IMR-90 (cell line): ENCODE measurements around the gene ADAMTS19. TPM values are rescaled to one million over a fixed set of nuclear protein-coding genes. Genes with fewer than 3 reads are reported as not detected.

Source experiments
- ATAC-seq: fragments of 200-7000 bp; cut with Tn5 transposase; 2 replicates; pipeline ENCODE4 v1.9.1; 2020; ENCODE audit warnings: low read depth, mild to moderate bottlenecking, moderate library complexity
- BruUV-seq: library from RNA; stranded (reverse); fragments of 400-500 nt; replicated peaks from 2 replicates; lab custom pipeline; 2021; lab: Mats Ljungman, UMichigan
- CTCF ChIA-PET: fragments of 300-600 bp; formaldehyde crosslinking; extraction: SDS; loops from one replicate; lab custom pipeline; 2021; ENCODE audit warnings: antibody characterized with exemption; lab: Yijun Ruan, JAX
- POLR2A ChIA-PET: fragments of 300-600 bp; sonication (Branson Sonifier 250); formaldehyde crosslinking; loops from one replicate; lab custom pipeline; 2022; ENCODE audit warnings: antibody characterized with exemption; ENCODE audit not compliant: unreplicated experiment; lab: Charles Lee
- DNase-seq: peaks from one replicate; pipeline ENCODE4 v3.0.0; 2013
- H2AFZ ChIP-seq: replicated peaks from 2 replicates; pipeline ENCODE3; 2013; ENCODE audit warnings: low read length, mild to moderate bottlenecking; ENCODE audit not compliant: poor library complexity
- H2AK5ac ChIP-seq: 2 replicates; pipeline ENCODE4 v1.6.1; 2013; ENCODE audit warnings: low read depth, low read length, inconsistent platforms
- H2AK9ac ChIP-seq: replicated peaks from 2 replicates; pipeline ENCODE3; 2013; ENCODE audit warnings: mild to moderate bottlenecking, low read depth, low read length, moderate library complexity; ENCODE audit not compliant: poor library complexity
- H2BK120ac ChIP-seq: 2 replicates; pipeline ENCODE4 v1.6.1; 2013; ENCODE audit warnings: low read depth, low read length, inconsistent platforms
- H2BK15ac ChIP-seq: 3 replicates; pipeline ENCODE4 v1.6.1; 2013; ENCODE audit warnings: low read depth, low read length, inconsistent platforms
- H2BK20ac ChIP-seq: 2 replicates; pipeline ENCODE4 v1.6.1; 2013; ENCODE audit warnings: low read depth, mild to moderate bottlenecking, inconsistent platforms, low read length, moderate library complexity
- H2BK5ac ChIP-seq: 2 replicates; pipeline ENCODE4 v1.6.1; 2013; ENCODE audit warnings: mild to moderate bottlenecking, low read depth, low read length, inconsistent platforms; ENCODE audit not compliant: poor library complexity, severe bottlenecking
- H3K14ac ChIP-seq: replicated peaks from 2 replicates; pipeline ENCODE4 v1.6.1; 2013; ENCODE audit warnings: low read depth, low read length, inconsistent platforms
- H3K18ac ChIP-seq: 2 replicates; pipeline ENCODE4 v1.6.1; 2013; ENCODE audit warnings: low read depth, low read length, control low read depth
- H3K23ac ChIP-seq: 2 replicates; pipeline ENCODE4 v1.6.1; 2013; ENCODE audit warnings: low read depth, low read length, inconsistent platforms
- H3K27ac ChIP-seq: 2 replicates; pipeline ENCODE4 v1.5.1; 2013; ENCODE audit warnings: mild to moderate bottlenecking, control low read depth, low read length; ENCODE audit not compliant: insufficient read depth
- H3K27me3 ChIP-seq: 2 replicates; pipeline ENCODE4 v1.6.1; 2013; ENCODE audit warnings: low read length; ENCODE audit not compliant: control insufficient read depth, insufficient read depth
- H3K36me3 ChIP-seq: 2 replicates; pipeline ENCODE4 v1.6.1; 2013; ENCODE audit warnings: low read length, mixed read lengths; ENCODE audit not compliant: control insufficient read depth, insufficient read depth
- H3K4ac ChIP-seq: 2 replicates; pipeline ENCODE4 v1.6.1; 2013; ENCODE audit warnings: low read depth, low read length, inconsistent platforms
- H3K4me1 ChIP-seq: 2 replicates; pipeline ENCODE4 v1.6.1; 2013; ENCODE audit warnings: low read length, mixed read lengths; ENCODE audit not compliant: control insufficient read depth, insufficient read depth
- H3K4me2 ChIP-seq: 2 replicates; pipeline ENCODE4 v1.6.1; 2013; ENCODE audit warnings: low read depth, mild to moderate bottlenecking, control low read depth, low read length, moderate library complexity
- H3K4me3 ChIP-seq: 2 replicates; pipeline ENCODE4 v1.5.1; 2013; ENCODE audit warnings: low read depth, mild to moderate bottlenecking, control low read depth, low read length, moderate library complexity; ENCODE audit not compliant: insufficient read depth
- H3K56ac ChIP-seq: 2 replicates; pipeline ENCODE4 v1.6.1; 2013; ENCODE audit warnings: low read length, inconsistent platforms; ENCODE audit not compliant: insufficient read depth; ENCODE audit errors: extremely low read depth
- H3K79me1 ChIP-seq, 2 experiments: 2 replicates each; pipeline ENCODE4 v1.6.1; 2013; ENCODE audit warnings: low read length in 2 of 2, inconsistent platforms in 1 of 2, low read depth in 1 of 2
- H3K9ac ChIP-seq: 2 replicates; pipeline ENCODE4 v1.6.1; 2013; ENCODE audit warnings: low read depth, low read length, control low read depth
- H3K9me1 ChIP-seq: 2 replicates; pipeline ENCODE4 v1.6.1; 2013; ENCODE audit warnings: low read length, inconsistent platforms; ENCODE audit not compliant: insufficient read depth
- H3K9me3 ChIP-seq: 2 replicates; pipeline ENCODE4 v1.6.1; 2013; ENCODE audit warnings: low read length; ENCODE audit not compliant: control insufficient read depth, insufficient read depth
- H4K20me1 ChIP-seq: 2 replicates; pipeline ENCODE4 v1.6.1; 2013; ENCODE audit warnings: low read length, inconsistent platforms; ENCODE audit not compliant: insufficient read depth
- H4K5ac ChIP-seq: 2 replicates; pipeline ENCODE4 v1.6.1; 2013; ENCODE audit warnings: mild to moderate bottlenecking, low read depth, low read length, control low read depth
- H4K8ac ChIP-seq, 2 experiments: 2 replicates each; pipeline ENCODE4 v1.6.1; 2013; ENCODE audit warnings: low read depth in 2 of 2, low read length in 2 of 2, control low read depth in 1 of 2, inconsistent platforms in 1 of 2
- H4K91ac ChIP-seq: 2 replicates; pipeline ENCODE4 v1.6.1; 2013; ENCODE audit warnings: low read depth, low read length, inconsistent platforms; ENCODE audit not compliant: insufficient read depth
- CEBPB ChIP-seq: IDR thresholded peaks from 2 replicates; pipeline ENCODE4 v1.6.1; 2012; ENCODE audit warnings: low read depth, low read length, improper control_type of control experiment
- ELK1 ChIP-seq: fragments of 150-350 bp; IDR thresholded peaks from 2 replicates; pipeline ENCODE4 v1.6.1; 2016; ENCODE audit warnings: low read depth, mild to moderate bottlenecking, low read length, moderate library complexity, borderline replicate concordance
- FOS ChIP-seq: fragments of 150-350 bp; IDR thresholded peaks from 2 replicates; pipeline ENCODE4 v1.6.1; 2016; ENCODE audit warnings: low read depth, low read length
- MAFK ChIP-seq: IDR thresholded peaks from 2 replicates; pipeline ENCODE4 v1.6.1; 2012; ENCODE audit warnings: low read depth, low read length, improper control_type of control experiment
- MXI1 ChIP-seq: IDR thresholded peaks from 2 replicates; pipeline ENCODE4 v1.6.1; 2012; ENCODE audit warnings: low read depth, mild to moderate bottlenecking, low read length, moderate library complexity, borderline replicate concordance
- NFE2L2 ChIP-seq: fragments of 150-350 bp; IDR thresholded peaks from 2 replicates; pipeline ENCODE4 v1.6.1; 2016; ENCODE audit warnings: low read depth, mild to moderate bottlenecking, low read length
- RCOR1 ChIP-seq: IDR thresholded peaks from 2 replicates; pipeline ENCODE4 v1.6.1; 2012; ENCODE audit warnings: mild to moderate bottlenecking, low read length, improper control_type of control experiment; ENCODE audit not compliant: insufficient replicate concordance
- WGBS, 2 experiments: methylation state at CpG; one replicate each; pipeline versions ENCODE4 v1.1.5 to v1.1.7; 2013; ENCODE audit warnings: missing lambda C conversion rate in 2 of 2; ENCODE audit not compliant: insufficient read length in 1 of 2; ENCODE audit errors: extremely low coverage in 2 of 2; 5-methylcytosine and 5-hydroxymethylcytosine counted together
- dilution Hi-C: fragments of 300-500 bp; cut with HindIII; formaldehyde crosslinking; loops from one replicate; pipeline ENCODE4 v1.14.3; 2018; ENCODE audit warnings: low sequenced_read_pairs; ENCODE audit not compliant: unreplicated experiment
- in situ Hi-C: fragments of 300-500 bp; cut with MboI; formaldehyde crosslinking; loops from 3 replicates; pipeline ENCODE4 v1.14.3; 2019; ENCODE audit warnings: low sequenced_read_pairs, inconsistent platforms, mixed read lengths
- intact Hi-C: fragments of 100-400 bp; cut with micrococcal nuclease; formaldehyde crosslinking; loops from 2 replicates; pipeline ENCODE4 v1.10.0; 2022
- polyA plus RNA-seq, 3 experiments: library from polyadenylated mRNA; depleted of rRNA; stranded (reverse); fragments of >200 nt; gene quantifications; 2 replicates each; pipeline ENCODE4 v1.2.3, GENCODE V29; 2012; ENCODE audit warnings: low replicate concordance in 1 of 3
- total RNA-seq: library from RNA; depleted of rRNA; stranded (reverse); fragments of >200 nt; gene quantifications from 2 replicates; pipeline ENCODE4 v1.2.3, GENCODE V29; 2012

Gene ADAMTS19
- total and polyA plus RNA-seq, 2 of the 4 experiments (the other 2 are of a cell fraction) = under 0.01 to 0.17 TPM

DNA sequence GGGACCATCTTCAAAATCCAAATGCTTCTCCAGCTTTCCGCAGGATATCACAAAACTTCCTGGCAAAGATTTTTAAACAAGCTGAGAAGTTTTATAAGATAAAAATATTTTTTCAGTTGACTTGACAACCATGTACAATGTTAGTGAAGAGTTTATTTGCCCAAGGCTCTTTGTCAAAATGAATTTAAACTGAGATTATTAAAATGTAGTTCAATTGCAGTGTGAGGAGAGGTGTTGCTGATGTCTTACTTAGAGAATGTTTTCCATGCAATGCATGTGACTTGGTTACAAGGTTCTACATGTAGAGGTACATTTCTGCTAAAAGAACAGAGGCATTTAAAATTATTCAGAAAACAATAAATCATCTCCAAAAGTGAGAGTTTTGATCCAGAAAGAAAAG lies 156.4 kb downstream of the ADAMTS19 start:
- POLR2A ChIA-PET = no interaction called here
- Histone ChIP-seq H2AK9ac (no peak overlapping the region), H3K9ac (no peak overlapping the region), H3K9me1 (no peaks in the 10 kb centered on the region), H3K4me2 (no peak overlapping the region), H3K4ac (no peak overlapping the region), H2BK5ac (no peak overlapping the region), H4K8ac (no peak overlapping the region), H3K14ac (no peak overlapping the region), H3K23ac (no peak overlapping the region), H3K4me1 (no peaks in the 10 kb centered on the region), H4K20me1 (no peaks in the 10 kb centered on the region), H3K27ac (no peak overlapping the region), H4K91ac (no peak overlapping the region), H2BK20ac (no peak overlapping the region), H3K36me3 (no peaks in the 10 kb centered on the region), H3K27me3 (no peaks in the 10 kb centered on the region), H2BK15ac (no peak overlapping the region), H3K18ac (no peak overlapping the region), H3K9me3 (no peaks in the 10 kb centered on the region), H2BK120ac (no peak overlapping the region), H2AFZ (no peak overlapping the region), H2AK5ac (no peak overlapping the region), H3K4me3 (no peak overlapping the region), H4K5ac (no peak overlapping the region), H3K56ac (no peak overlapping the region), H3K79me1 (no peaks in the 10 kb centered on the region)
- no peak for ATAC-seq
- BruUV-seq = no TSS peak
- DNase-seq = no peak
- TF ChIP-seq RCOR1 (no peak), MXI1 (no peak), CEBPB (no peak), FOS (no peak), ELK1 (no peak), NFE2L2 (no peak), MAFK (no peak)
- CTCF ChIA-PET = no interaction called here
- dilution Hi-C loops (no loop called here), in situ Hi-C loops (no loop called here), intact Hi-C loops (no loop called here)
- WGBS, 2 experiments = no CpG with 5 or more reads among the region's 1 CpG
